Stimulated activated CD4-positive, alpha-beta T cell treated with anti-CD3 and anti-CD28 coated beads, TNF-alpha, amount 100 ng/mL, for 1 hour (primary cell): ENCODE data around the gene ARMC7.
"Not testable (repeated sequence)": the region's sequence is repeated elsewhere in the genome, so short reads cannot be mapped to it uniquely, and the experiment has no call there.

Experiments used
- DNase-seq, 3 donors: peaks; one replicate each; pipeline ENCODE4 v3.0.0-alpha.2; 2020; ENCODE audit warnings: low read depth in 3 of 3, low spot score in 1 of 3

ARMC7 gene

DNA sequence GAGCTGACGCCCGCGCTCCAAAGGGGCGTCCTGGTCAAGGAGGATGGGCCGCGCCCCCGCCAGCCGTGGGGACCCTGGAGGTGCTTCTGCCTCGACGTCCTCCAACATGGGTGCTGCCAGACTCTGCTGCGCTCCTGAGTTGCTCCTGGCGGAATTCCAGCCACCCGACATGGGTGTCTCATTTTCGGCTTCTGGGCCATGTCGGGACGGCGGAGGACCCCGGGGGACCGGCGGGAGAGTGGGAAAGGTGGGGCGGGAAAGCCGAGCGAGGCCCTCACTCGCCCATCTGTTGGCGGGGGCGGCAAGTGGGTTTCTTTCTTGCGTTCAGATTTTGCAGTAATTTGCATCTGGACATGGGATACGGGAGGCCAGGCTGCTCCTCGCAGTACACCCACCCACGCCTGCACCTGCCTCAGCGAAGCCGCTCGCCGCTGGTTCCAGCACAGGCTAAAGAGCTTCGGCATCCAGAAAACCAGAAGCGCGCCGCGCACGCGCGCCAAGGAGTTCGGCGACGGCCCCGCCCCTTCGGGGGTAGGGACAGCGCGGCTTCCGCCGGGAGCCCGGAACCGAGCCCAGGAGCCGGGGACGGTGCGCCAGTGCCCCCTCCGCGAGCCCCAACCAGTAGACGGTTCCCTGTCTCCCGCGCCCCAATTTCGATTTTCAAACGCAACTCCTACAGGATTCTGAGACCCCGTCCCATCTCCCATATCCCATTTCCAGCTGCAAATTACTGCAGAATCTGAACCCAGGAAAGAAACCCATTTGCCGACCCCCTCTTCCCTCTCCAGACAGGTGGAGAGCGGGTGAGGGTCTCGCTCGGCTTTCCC, at the start of gene ARMC7:
ARMC7 (plus strand) TSS at position 563 of the 827 bp plus-strand sequence. CDS start 320 bp downstream, outside the sequence.
- peak; percentile 74 to 92 (median 82) for DNase-seq

DNA sequence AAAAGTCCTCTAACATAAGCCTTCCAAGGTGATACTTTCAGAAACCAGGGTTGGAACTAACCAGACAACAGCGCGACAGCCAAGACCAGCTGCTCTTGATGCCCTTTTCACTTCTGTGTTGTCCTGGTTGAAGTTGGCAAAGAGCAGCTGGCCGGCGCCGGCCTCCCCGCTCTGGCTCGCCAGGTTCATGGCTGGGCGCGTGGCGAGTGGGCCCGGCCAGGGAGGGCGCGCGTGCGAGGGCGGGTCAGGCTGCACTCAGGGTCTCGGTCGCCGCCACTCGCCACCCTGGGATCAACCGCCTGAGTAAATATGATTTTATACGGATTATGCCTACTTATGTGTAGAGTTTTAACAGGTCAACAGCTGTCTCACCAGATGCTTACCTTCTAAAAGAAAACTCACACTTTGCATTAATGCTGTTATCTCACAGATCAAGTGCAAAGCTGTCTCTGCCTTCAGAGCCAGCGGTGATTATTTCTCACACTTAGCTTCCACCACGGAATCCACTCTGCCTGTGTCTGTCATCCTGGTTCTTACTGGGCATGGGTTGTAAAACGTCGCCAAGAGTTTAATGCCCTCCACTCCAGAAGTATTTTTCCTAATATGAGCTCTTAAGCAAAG, 49.2 kb upstream of the ARMC7 start:
- no peak for DNase-seq

DNA sequence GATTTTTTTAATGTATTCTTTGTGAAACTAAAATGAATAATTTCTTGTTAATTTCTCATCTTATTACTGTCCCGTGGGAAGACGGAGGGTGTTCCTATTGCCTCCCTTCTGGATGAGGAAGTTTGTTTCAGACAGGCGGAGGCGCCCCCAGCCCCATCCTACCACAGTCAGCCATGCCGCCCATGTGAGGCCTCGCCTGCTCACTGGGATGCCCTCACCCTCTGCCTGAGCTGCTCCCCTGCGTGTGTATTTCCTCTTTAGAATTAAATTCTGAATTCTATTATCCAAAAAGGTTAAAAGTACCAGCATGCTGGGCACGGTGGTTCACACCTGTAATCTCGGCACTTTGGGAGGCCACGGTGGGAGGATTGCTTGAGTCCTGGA, 48.7 kb upstream of the ARMC7 start:
- DNase-seq, result no peak

GRCh38 chr17:75061618-75062017, 48.2 kb upstream of the ARMC7 start:
- no peak for DNase-seq

GRCh38 chr17:75063201-75063600, 46.6 kb upstream of the ARMC7 start:
- no peak for DNase-seq

GRCh38 chr17:75063626-75064025, 46.1 kb upstream of the ARMC7 start:
- DNase-seq, result no peak

DNA sequence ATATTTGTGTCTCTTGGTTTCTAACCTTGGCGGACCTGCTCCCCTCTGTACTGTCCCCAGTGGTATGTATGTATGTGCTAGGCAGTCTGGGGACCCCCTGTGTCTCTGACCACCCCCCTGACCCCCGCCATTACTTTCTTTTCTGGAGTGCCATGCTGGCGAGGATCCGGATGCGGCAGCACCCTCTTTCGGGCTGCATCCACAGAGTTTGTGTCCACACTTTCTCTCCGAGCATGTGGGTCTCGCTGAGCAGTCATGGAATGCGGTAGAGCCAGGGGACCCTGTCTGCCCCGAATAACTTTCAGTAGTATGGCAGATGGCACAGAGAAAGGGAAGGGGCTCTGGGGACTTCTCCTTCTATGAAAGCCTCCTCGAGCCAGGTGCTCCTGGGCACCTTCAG, 45.7 kb upstream of the ARMC7 start:
- DNase-seq, result no peak

- DNase-seq, result no peak
Measured at GRCh38 chr17:75064460-75064859, 45.3 kb upstream of the ARMC7 start.

GRCh38 chr17:75064867-75065561, 44.8 kb upstream of the ARMC7 start:
- no peak for DNase-seq

- DNase-seq, result no peak
Measured at GRCh38 chr17:75065562-75066151, 44.1 kb upstream of the ARMC7 start.

DNA sequence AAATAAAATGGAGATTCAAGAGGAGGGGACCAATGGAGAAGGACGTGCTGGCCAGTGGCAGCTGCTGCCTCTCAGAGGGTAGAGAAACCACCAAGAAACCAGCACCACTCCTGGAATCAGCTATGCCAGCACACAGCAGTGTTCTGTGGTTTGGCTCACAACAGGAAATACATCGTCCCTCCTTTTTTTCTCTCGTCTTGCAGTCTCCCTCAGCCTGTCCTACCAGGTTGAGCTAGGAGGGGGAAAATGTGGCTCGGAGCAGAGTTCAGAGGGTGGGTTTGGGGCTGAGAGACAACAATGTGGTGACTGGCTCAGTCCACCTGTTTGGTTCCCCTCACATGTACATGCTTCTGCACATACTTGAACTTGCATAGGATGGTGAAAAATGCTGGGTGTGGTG, 41.9 kb upstream of the ARMC7 start:
- DNase-seq, result no peak

- no peak for DNase-seq
Measured at GRCh38 chr17:75068750-75069149, 41.0 kb upstream of the ARMC7 start.

GRCh38 chr17:75069783-75070182, 40.0 kb upstream of the ARMC7 start:
- no peak for DNase-seq

GRCh38 chr17:75071478-75072271, 38.1 kb upstream of the ARMC7 start:
- not testable (repeated sequence) for DNase-seq

GRCh38 chr17:75072909-75073308, 36.9 kb upstream of the ARMC7 start:
- not testable (repeated sequence) for DNase-seq

DNA sequence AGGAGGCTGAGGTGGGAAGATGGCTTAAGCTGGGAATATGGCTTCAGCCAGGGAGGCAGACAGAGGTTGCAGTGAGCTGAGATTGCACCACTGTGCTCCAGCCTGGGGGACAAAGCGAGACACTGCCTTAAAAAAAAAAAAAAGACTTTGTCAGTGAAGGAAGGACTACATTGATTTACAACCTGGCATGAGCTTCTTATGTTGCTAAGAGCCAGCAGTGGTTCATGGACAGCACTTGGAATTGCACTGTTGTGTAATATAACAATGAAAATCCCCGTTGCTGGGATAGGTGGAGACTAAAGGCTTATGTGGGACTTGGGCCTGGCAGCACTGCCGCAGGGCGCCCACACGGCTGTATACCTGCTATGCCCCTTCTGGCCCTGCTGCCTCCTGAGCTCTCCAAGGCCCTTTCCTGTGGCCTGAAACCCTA, 36.1 kb upstream of the ARMC7 start:
- no peak for DNase-seq

DNA sequence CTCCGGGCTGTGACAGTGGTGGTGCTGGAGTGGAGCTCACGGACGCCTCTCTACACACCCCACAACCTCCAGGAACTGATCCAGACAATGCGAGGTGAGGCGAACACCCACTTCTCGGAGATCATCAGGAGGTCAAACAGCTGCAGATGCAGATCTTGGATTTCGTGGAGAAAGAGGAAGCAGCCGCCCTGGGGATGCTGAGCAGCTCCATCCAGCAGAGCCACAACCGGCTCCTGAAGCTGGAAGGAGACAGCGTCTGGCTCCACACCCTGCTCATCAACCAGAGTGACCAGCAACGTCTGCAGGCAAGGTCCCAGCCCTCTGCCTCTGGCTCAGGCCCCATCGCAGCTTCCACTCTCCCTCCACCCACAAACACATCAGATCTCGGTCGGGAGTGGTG, 35.2 kb upstream of the ARMC7 start:
- no peak for DNase-seq

DNA sequence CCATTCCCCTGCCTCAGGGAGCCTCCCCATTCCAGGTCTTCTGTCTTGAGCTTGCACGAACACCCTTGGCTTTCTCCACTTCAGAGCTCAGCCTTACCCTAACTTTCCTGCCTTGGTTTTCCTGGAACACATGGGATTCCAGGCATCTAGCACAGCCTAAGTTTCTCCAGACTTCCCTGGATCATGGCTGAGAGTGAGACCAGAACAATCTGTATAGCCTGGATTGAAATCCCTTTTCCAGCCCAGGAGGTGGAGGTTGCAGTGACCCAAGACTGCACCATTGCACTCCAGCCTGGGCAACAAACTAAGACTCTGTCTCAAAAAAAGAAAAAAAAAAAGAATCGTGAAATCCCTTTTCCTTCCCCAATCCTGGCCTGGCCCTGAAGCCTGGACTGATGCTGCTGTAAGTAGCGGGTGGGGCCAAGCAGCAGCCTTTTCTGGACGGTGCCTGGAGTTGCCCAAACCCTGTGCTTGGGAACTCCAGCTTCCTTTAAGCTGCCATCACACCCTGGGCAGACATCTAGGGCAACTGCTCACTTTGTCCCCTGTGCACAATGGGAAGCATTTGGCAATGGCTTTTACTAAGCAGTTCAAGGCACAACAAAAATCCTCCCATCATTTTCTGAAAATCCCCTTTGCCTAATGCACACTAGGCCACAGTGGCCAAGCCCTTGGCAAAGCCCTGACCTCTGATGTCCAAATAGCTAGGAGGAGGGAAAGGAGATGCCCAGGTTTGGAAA, 34.0 kb upstream of the ARMC7 start:
- no peak for DNase-seq

DNA sequence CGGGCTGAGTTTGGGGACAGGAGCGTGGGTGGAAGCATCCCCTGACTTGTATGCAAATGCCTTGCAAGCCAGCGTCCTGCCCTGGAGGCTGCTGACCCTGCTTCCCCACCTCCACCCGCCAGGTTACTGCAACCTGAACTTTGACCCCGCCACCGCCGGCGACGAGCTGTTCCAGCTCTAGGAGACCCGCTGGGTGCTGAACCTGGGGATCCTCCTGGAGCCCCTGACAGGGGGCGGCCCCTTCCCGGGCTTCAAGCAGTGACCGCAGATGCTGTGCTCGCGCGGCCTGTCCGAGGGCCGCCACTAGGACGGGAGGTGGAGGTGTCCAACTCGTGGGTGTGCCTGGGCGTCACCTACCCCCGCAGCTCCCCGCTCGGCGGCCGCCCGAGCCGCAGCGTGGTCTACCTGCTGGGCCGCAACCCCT, 32.7 kb upstream of the ARMC7 start:
- no peak for DNase-seq
